Renal cortex interstitium (tissue), 15 donors: ENCODE results near the gene ZNF506. TPM values are rescaled to one million over a fixed set of nuclear protein-coding genes. Genes with fewer than 3 reads are reported as not detected.
A peak's percentile ranks its signal among the peaks of the same experiment; 100 is the strongest.
"Not testable (repeated sequence)": the region's sequence is repeated elsewhere in the genome, so short reads cannot be mapped to it uniquely, and the experiment has no call there.

Experiments used
- DNase-seq, 11 donors: peaks; one replicate each; pipeline ENCODE4 v3.0.0-alpha.2; 2013; ENCODE audit warnings: low read depth in 9 of 11, low spot score in 4 of 11; ENCODE audit errors: extremely low read depth in 1 of 11
- long read RNA-seq, 16 experiments: transcript quantifications; one replicate each; lab custom pipeline, GENCODE V29; 2026
- polyA plus RNA-seq, 3 donors: library from polyadenylated mRNA; unstranded; fragments of 120-200 nt; gene quantifications; one replicate each; pipeline ENCODE4 v1.2.1, GENCODE V29; 2013; ENCODE audit not compliant: insufficient read length in 3 of 3

ZNF506 gene
- 10 to 100 TPM; 31.3 to 39.8 (median 32.1) TPM for polyA plus RNA-seq
- long read RNA-seq, donor 1, full-length matches to known transcripts: 4 of 4 reads
- long read RNA-seq, donor 1, partial matches to known transcripts: 0 of 4 reads
- long read RNA-seq, donor 1, other reads (novel, unspliced or antisense): 0 of 4 reads
- long read RNA-seq, donor 2, partial matches to known transcripts: 0 of 3 reads
- long read RNA-seq, donor 2, other reads (novel, unspliced or antisense): 0 of 3 reads
- long read RNA-seq, donor 3, full-length matches to known transcripts: 20 of 34 reads
- long read RNA-seq, donor 3, partial matches to known transcripts: 14 of 34 reads
- long read RNA-seq, donor 3, other reads (novel, unspliced or antisense): 0 of 34 reads
- long read RNA-seq, donor 4, full-length matches to known transcripts: 12 of 12 reads
- long read RNA-seq, donor 4, partial matches to known transcripts: 0 of 12 reads
- long read RNA-seq, donor 4, other reads (novel, unspliced or antisense): 0 of 12 reads
- long read RNA-seq, donor 5, full-length matches to known transcripts: 49 of 116 reads
- long read RNA-seq, donor 5, partial matches to known transcripts: 67 of 116 reads
- long read RNA-seq, donor 5, other reads (novel, unspliced or antisense): 0 of 116 reads
- long read RNA-seq, donor 6, full-length matches to known transcripts: 21 of 45 reads
- long read RNA-seq, donor 6, partial matches to known transcripts: 24 of 45 reads
- long read RNA-seq, donor 6, other reads (novel, unspliced or antisense): 0 of 45 reads
- long read RNA-seq, donor 7, full-length matches to known transcripts: 25 of 48 reads
- long read RNA-seq, donor 7, partial matches to known transcripts: 23 of 48 reads
- long read RNA-seq, donor 7, other reads (novel, unspliced or antisense): 0 of 48 reads
- long read RNA-seq, donor 8, full-length matches to known transcripts: 44 of 63 reads
- long read RNA-seq, donor 8, partial matches to known transcripts: 19 of 63 reads
- long read RNA-seq, donor 8, other reads (novel, unspliced or antisense): 0 of 63 reads
- long read RNA-seq, donor 9, full-length matches to known transcripts: 7 of 12 reads
- long read RNA-seq, donor 9, partial matches to known transcripts: 5 of 12 reads
- long read RNA-seq, donor 9, other reads (novel, unspliced or antisense): 0 of 12 reads
- long read RNA-seq, donor 10, full-length matches to known transcripts: 13 of 36 reads
- long read RNA-seq, donor 10, partial matches to known transcripts: 23 of 36 reads
- long read RNA-seq, donor 10, other reads (novel, unspliced or antisense): 0 of 36 reads
- long read RNA-seq, donor 11, full-length matches to known transcripts: 10 of 10 reads
- long read RNA-seq, donor 11, partial matches to known transcripts: 0 of 10 reads
- long read RNA-seq, donor 11, other reads (novel, unspliced or antisense): 0 of 10 reads
- long read RNA-seq, donor 12, full-length matches to known transcripts: 9 of 9 reads
- long read RNA-seq, donor 12, partial matches to known transcripts: 0 of 9 reads
- long read RNA-seq, donor 12, other reads (novel, unspliced or antisense): 0 of 9 reads
- long read RNA-seq, donor 13, full-length matches to known transcripts: 26 of 48 reads
- long read RNA-seq, donor 13, partial matches to known transcripts: 22 of 48 reads
- long read RNA-seq, donor 13, other reads (novel, unspliced or antisense): 0 of 48 reads
- long read RNA-seq, donor 14, full-length matches to known transcripts: 8 of 15 reads
- long read RNA-seq, donor 14, partial matches to known transcripts: 7 of 15 reads
- long read RNA-seq, donor 14, other reads (novel, unspliced or antisense): 0 of 15 reads
- long read RNA-seq, donor 15, partial matches to known transcripts: 16 of 19 reads
- long read RNA-seq, donor 15, other reads (novel, unspliced or antisense): 0 of 19 reads
- long read RNA-seq, donor 16, full-length matches to known transcripts: 28 of 28 reads
- long read RNA-seq, donor 16, partial matches to known transcripts: 0 of 28 reads
- long read RNA-seq, donor 16, other reads (novel, unspliced or antisense): 0 of 28 reads

DNA sequence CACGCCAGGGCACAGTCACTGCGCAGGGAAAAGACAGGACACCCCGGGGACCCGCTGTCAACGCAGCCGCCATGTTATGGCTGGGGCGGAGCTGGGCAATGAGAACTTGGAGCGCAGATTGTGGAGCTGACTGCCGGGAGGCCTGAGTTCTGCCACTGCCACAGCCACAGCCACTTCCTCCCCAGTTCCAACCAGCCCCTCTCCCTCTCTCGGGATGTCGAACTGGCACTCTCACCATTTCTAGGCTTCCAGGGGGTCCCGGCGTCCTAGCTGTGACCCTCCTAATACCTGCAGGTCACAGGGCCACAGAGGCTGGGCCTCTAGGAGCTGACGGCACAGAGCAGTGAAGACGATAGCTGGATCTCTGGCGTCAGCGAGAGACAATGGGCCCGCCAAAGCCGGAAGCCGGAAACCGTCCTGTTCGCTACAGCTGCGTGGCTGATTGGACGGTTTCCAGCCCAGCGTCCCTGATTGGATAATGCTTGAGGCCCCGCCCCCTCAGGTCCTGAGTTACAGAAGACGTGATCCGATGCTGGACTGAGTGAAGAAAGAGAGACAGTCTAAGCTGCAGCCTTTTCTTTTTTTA lies at the start of gene ZNF506:
TSS of gene ZNF506 (minus strand) at position 385 of the 586 bp plus-strand sequence. CDS start at position 238, 147 bp downstream.
- peak; percentile 93 to 99 (median 98) for DNase-seq

DNA sequence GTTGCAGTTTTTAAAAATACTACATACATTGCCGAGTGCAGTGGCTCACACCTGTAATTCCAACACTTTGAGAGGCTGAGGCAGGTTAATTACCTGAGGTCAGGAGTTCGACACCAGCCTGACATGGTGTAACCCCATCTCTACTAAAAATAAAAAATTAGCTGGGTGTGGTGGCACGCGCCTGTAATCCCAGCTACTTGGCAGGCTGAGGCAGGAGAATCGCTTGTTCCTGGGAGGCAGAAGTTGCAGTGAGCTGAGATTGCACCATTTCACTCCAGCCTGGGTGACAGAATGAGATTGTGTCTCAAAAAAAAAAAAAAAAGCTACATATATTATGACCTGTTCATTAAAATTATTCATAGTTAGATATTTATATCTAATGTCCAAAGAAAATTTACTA lies 48.5 kb upstream of the ZNF506 start:
- DNase-seq: not testable (repeated sequence)

DNA sequence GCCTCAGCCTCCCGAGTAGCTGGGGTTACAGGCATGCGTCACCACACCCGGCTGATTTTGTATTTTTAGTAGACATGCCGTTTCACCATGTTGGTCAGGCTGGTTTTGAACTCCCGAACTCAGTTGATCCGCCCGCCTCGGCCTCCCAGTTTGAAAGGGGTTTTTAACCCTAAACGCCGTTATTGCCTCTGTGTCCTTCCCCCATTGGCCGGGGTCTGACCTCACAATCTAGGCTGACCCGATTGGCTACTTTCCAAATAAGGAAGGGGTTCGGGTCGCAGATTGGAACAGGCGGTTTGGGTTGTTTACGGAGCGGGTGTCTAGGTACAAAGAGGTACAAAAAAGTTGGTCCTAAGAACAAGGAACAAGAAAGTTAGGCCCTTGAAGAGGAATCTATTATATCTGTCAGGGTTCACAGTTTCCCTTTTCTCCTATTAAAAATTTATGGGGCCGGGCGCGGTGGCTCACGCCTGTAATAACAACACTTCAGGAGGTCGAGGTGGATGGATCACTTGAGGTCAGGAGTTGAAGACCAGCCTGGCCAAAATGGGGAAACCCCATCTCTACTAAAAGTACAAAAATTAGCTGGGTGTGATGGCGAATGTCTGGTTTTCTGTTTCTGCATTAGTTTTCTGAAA lies 45.2 kb upstream of the ZNF506 start:
- DNase-seq: peak in 9 of 11 donors; percentile 1 to 47 (median 34)

DNA sequence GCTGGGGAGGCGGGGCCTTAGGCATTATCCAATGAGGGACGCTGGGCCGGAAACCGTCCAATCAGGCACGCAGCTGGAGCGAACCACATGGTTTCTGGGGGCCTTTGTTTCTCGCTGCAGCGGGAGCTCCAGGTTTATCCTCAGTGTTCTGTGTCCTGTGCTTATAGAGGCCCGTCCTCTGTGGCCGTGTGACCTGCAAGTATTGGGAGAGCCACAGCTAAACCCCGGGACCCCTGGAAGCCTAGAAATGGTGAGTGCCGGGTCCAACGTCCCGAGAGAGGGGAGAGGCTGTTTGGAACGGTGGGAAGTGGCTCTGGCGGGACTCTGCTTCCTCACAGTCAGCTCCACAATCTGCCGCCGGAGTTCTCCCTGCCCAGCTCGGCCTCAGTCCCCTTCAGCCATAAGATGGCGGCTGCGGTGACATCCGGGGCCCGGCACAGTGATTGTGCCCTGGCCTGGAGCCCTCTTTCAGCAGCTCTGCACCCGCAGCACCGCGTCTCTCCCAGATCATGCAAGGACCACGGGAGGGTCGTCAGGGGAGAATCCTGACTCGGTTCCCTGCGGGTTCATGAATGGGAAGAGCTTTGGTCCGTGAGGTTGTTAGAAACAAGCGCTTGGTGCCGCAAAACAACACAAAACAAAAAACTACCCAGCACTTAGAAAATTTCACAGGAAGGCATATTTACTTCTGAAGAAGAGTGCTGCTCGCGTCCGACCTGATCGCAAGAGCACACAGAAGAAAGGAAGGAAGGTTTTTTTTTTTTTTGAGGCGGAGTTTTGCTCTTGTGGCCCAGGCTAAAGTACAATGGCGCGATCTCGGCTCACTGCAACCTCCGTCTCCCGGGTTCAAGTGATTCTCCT lies 44.4 kb upstream of the ZNF506 start, which contains the start of gene ZNF253:
TSS of gene ZNF253 (plus strand) at position 133 of the 861 bp plus-strand sequence. CDS start at position 248, 115 bp downstream.
- DNase-seq: peak; percentile 92 to 98 (median 96)

DNA sequence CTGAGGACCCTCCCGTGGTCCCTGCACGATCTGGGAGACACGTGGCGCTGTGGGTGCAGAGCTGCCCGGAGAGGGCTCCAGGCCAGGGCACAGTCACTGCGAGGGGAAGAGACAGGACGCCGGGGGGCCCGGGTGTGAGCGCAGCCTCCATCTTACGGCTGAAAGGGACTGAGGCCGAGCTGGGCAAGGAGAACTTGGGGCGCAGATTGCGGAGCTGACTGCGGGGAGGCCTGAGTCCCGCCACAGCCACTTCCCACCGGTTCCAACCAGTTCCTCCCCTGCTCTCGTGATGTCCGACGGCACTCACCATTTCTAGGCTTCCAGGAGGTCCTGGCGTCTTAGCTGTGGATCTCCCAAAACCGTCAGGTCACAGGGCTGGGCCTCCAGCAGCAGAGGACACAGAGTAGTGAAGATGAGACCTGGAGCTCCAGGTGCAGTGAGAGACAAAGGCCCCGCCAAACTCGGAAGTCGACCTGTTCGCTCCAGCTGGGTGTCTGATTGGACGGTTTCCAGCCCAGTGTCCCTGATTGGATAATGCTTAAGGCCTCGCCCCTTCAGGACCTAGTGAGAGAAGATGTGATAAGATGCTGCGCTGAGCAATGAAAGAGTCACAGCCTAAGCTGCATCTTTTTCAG lies 39.3 kb upstream of the ZNF506 start:
- peak in 10 of 11 donors; percentile 38 to 89 (median 72) for DNase-seq

DNA sequence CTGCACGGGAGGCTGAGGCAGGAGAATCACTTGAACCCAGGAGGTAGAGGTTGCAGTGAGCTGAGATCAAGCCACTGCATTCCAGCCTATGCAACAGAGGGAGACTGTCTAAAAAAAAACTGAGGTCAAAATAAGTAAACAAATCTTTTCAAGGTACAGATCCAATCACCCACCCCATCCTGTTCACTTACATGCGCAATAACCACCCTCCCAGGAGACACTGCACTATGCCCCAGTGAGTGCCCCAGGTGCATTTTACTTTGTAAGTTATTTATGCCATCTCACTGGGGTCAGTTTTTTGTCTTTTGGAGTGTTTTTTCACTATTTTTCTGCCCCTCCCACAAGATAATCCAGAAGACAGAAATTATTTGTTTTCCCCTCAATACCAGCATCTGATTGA lies 37.2 kb upstream of the ZNF506 start:
- no peak for DNase-seq

DNA sequence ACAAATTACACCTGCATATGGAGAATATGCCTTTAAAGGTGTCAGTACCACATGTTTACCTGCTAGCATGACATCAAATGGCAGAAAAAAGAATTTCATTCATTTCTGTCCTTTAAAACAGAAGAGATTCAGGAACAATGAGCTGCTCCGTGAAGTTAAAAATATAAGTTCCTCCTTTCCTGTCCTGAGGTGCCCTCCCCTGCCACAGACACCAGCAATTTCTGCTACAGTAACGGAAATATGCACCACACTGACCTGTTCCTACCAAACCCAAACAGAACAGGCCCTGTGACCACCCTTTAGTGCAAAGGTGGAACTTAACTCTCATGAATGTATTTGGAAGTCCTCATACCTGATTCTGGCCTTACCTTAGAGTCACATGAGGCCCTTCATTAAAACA lies 30.2 kb upstream of the ZNF506 start:
- not testable (repeated sequence) for DNase-seq

DNA sequence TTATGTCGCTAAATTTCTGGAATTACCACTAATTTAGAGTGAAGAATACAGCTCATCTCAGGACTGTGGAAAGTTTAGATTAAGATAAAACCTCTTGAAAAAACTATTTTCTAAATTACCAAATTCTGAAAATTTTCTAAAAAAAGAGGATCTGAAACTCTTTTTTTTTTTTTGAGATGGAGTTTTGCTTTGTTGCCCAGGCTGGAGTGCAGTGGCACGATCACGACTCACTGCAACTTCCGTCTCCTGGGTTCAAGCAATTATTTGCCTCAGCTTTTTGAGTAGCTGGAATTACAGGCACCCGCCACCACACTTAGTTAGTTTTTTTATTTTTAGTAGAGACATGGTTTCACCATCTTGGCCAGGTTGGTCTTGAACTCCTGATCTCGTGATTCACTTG lies 27.5 kb upstream of the ZNF506 start:
- DNase-seq: no peak

DNA sequence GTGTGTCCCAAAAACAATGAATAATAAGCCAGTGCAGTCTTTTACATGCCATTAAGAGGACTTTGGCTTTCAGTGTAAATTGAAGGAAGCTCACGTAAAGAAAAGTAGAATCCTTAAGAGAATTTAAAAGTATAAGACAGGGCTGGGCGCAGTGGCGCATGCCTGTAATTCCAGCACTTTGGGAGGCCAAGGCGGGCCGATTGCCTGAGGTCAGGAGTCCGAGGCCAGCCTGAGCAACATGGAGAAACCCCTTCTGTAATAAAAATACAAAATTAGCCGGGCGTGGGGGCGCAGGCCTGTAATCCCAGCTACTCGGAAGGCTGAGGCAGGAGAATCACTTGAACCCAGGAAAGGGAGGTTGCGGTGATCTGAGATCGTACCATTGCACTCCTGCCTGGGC lies 26.2 kb upstream of the ZNF506 start:
- DNase-seq: no peak

DNA sequence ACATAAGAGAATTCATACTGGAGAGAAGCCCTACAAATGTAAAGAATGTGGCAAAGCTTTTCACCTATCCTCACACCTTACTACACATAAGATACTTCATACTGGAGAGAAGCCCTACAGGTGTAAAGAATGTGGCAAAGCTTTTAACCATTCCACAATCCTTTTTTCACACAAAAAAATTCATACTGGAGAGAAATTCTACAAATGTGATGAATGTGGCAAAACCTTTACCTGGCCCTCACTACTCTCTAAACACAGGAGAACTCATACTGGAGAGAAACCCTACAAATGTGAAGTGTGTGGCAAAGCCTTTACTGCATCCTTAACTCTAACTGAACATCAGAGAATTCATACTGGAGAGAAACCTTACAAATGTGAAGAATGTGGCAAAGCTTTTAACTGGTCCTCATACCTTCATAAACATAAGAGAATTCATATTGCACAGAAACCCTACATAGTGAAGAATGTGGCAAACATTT lies 14.0 kb upstream of the ZNF506 start:
- DNase-seq: no peak

DNA sequence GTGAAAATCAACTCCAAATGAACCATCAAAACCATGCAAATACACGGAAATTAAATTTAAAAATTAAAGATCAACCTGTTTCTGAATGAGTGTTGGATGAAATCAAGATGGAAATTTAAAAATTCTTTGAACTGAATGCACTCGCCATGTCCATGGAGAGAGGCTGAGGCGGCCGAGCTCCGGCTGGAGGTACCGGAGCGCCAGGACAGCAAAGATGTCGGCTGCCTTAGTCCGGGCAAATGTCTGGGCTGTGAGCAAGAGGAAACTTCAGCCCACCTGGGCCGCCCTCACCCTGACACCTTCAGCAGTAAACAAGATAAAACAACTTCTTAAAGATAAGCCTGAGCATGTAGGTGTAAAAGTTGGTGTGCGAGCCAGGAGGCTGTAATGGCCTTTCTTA lies 5.3 kb upstream of the ZNF506 start:
- DNase-seq: no peak

DNA sequence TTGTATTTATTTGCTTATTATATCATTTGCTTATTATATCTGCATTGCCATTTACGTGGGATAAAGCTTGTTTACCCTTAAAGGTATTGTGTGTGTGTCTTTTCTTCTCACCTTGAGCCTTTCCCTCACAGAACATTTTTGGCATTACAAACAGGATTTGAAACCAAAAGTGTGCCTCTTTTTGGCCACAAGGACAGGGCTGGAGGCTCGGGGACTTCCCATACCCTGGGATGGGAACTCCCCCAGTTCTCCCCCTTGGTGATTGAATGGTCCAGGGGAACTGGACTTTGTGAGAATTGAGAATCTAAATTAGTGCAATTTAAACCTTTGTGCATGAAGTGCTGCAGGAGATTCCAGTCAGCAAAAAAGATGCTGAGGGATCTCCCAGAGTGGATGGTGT lies 2.4 kb upstream of the ZNF506 start:
- no peak for DNase-seq

DNA sequence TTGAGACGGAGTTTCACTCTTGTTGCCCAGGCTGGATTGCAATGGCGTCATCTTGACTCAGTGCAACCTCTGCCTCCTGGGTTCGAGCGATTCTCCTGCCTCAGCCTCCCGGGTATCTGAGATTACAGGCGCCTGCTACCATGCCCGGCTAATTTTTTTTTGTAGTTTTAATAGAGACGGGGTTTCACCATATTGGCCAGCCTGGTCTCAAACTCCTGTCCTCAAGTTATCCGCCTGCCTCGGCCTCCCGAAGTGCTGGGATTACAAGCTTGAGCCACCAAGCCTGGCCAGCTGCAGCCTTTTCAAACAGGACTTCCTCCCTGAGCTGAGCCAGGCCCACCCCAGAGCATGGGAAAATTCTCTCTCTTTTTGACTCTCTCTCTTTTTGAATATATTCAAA lies 426 bp upstream of the ZNF506 start:
- peak in 5 of 11 donors; percentile 3 to 26 (median 12) for DNase-seq

DNA sequence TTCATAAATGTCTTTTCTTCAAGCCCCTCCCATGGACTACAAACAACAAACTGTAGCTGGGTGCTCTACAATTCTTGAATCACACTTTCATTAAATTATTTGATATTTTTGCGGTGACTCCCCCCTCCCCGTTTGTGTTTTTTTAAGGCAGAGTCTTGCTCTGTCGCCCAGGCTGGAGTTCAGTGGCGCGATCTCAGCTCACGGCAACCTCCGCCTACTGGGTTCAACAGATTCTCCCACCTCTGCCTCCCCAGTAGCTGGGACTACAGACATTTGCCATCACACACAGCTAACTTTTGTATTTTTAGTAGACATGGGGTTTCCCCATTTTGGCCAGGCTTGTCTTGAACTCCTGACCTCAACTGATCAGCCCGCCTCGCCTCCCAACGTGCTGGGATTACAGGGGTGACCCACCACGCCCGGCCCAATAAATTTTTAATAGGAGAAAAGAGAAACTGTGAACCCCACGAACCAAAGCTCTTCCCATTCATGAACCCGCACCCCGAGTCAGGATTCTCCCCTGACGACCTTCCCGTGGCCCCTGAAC lies 703 bp downstream of the ZNF506 start:
- peak in 3 of 11 donors; percentile 2 to 7 (median 6) for DNase-seq

DNA sequence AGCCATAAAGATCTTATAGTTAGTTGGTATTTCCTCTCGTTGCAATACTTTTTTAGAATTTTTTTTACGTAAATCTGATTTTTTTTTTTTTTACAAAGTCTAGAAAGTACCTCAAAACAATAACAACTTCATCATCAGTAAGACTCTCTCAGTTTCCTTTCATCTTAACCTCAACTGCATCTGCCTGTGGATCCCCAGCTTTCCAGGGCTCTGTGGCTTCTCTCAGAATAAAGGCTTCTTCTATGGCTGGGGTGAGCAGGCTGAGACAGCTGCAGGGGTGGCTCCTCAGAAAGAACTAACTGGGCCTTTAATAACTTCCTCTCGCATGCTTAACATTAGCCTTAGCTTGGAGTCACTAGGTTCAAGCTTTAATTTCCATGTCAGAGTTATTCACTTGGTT lies 4.2 kb downstream of the ZNF506 start:
- no peak for DNase-seq
